ENCODE data around the gene TMEM151B. TPM values are rescaled to one million over a fixed set of nuclear protein-coding genes. Genes with fewer than 3 reads are reported as not detected.

TMEM151B gene
- total and polyA plus RNA-seq, 9 of the 15 experiments (the other 6 are each of a cell fraction or from before 2014, with no cell fraction given): not detected

DNA sequence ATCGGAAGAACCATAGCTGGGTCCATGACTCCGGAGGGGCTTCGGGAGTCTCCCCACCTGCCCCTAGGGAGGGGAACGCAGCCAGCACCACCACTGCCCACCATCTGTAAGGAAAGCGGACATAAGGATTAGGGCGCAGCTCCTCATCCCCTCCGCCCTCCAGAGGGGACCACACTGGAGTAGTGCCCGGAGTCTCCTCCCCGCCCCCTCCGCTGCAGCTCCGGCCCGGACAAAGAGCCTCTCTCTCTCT lies 13.6 kb upstream of the TMEM151B start (continued):
- TF ChIP-seq, protein P1, sequence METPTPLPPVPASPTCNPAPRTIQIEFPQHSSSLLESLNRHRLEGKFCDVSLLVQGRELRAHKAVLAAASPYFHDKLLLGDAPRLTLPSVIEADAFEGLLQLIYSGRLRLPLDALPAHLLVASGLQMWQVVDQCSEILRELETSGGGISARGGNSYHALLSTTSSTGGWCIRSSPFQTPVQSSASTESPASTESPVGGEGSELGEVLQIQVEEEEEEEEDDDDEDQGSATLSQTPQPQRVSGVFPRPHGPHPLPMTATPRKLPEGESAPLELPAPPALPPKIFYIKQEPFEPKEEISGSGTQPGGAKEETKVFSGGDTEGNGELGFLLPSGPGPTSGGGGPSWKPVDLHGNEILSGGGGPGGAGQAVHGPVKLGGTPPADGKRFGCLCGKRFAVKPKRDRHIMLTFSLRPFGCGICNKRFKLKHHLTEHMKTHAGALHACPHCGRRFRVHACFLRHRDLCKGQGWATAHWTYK (CRISPR knock-in tag; IDR thresholded peaks at IDR 0.05): no peak
- peak; percentile 49; the same call in 1 of the 2 replicates for TF ChIP-seq SP1 (CRISPR knock-in tag; IDR thresholded peaks at IDR 0.05)
- TF ChIP-seq ZFPM2 (CRISPR knock-in tag; IDR thresholded peaks at IDR 0.05): 0 out of 2 replicates have a peak, but pooled peaks have one; percentile 73
- no peak for TF ChIP-seq ZNF3 (CRISPR knock-in tag; IDR thresholded peaks at IDR 0.05)
- 0 out of 2 replicates have a peak, but pooled peaks have one; percentile 18 for TF ChIP-seq ZFX (CRISPR knock-in tag; IDR thresholded peaks at IDR 0.05)
- 0 out of 4 replicates have a peak, but pooled peaks of 1 of the 2 experiments have one; percentile 12 for TF ChIP-seq ETV6 (IDR thresholded peaks at IDR 0.05; ENCODE audit: borderline replicate concordance in 1 of 2, low read depth in 2 of 2, low read length in 1 of 2)
- TF ChIP-seq ETV6 (CRISPR knock-in tag; IDR thresholded peaks at IDR 0.05; ENCODE audit: borderline replicate concordance): no peak
- TF ChIP-seq JUN (IDR thresholded peaks at IDR 0.05; ENCODE audit: borderline replicate concordance, low read depth, low read length): no peak
- 0 out of 2 replicates have a peak, but pooled peaks have one; percentile 19 for TF ChIP-seq JUN (CRISPR knock-in tag; IDR thresholded peaks at IDR 0.05; ENCODE audit: borderline replicate concordance)
- TF ChIP-seq, protein P2, sequence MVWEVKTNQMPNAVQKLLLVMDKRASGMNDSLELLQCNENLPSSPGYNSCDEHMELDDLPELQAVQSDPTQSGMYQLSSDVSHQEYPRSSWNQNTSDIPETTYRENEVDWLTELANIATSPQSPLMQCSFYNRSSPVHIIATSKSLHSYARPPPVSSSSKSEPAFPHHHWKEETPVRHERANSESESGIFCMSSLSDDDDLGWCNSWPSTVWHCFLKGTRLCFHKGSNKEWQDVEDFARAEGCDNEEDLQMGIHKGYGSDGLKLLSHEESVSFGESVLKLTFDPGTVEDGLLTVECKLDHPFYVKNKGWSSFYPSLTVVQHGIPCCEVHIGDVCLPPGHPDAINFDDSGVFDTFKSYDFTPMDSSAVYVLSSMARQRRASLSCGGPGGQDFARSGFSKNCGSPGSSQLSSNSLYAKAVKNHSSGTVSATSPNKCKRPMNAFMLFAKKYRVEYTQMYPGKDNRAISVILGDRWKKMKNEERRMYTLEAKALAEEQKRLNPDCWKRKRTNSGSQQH (CRISPR knock-in tag; IDR thresholded peaks at IDR 0.05): 0 out of 2 replicates have a peak, but pooled peaks have one; percentile 7
- TF ChIP-seq, protein P3, sequence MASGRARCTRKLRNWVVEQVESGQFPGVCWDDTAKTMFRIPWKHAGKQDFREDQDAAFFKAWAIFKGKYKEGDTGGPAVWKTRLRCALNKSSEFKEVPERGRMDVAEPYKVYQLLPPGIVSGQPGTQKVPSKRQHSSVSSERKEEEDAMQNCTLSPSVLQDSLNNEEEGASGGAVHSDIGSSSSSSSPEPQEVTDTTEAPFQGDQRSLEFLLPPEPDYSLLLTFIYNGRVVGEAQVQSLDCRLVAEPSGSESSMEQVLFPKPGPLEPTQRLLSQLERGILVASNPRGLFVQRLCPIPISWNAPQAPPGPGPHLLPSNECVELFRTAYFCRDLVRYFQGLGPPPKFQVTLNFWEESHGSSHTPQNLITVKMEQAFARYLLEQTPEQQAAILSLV (tag; IDR thresholded peaks at IDR 0.05): no peak
- 0 out of 2 replicates have a peak, but pooled peaks have one; percentile 19 for TF ChIP-seq XRCC5 (IDR thresholded peaks at IDR 0.05; ENCODE audit: low read depth, low read length)
- 0 out of 2 replicates have a peak, but pooled peaks have one; percentile 14 for TF ChIP-seq SMAD4 (CRISPR knock-in tag; conservative IDR thresholded peaks at IDR 0.05)
- TF ChIP-seq, protein P4, sequence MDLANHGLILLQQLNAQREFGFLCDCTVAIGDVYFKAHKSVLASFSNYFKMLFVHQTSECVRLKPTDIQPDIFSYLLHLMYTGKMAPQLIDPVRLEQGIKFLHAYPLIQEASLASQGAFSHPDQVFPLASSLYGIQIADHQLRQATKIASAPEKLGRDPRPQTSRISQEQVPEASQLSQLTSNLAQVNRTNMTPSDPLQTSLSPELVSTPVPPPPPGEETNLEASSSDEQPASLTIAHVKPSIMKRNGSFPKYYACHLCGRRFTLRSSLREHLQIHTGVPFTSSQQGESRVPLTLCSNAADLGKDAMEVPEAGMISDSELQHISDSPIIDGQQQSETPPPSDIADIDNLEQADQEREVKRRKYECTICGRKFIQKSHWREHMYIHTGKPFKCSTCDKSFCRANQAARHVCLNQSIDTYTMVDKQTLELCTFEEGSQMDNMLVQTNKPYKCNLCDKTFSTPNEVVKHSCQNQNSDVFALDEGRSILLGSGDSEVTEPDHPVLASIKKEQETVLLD (IDR thresholded peaks at IDR 0.05): 0 out of 2 replicates have a peak, but pooled peaks have one; percentile 39
- no peak for TF ChIP-seq BRCA1 (IDR thresholded peaks at IDR 0.05)
- no peak for TF ChIP-seq BRCA1 (CRISPR knock-in tag; IDR thresholded peaks at IDR 0.05)
- peak; percentile 46; the same call in 1 of the 2 replicates for TF ChIP-seq SMARCA4 (IDR thresholded peaks at IDR 0.05)
- TF ChIP-seq, protein P5, sequence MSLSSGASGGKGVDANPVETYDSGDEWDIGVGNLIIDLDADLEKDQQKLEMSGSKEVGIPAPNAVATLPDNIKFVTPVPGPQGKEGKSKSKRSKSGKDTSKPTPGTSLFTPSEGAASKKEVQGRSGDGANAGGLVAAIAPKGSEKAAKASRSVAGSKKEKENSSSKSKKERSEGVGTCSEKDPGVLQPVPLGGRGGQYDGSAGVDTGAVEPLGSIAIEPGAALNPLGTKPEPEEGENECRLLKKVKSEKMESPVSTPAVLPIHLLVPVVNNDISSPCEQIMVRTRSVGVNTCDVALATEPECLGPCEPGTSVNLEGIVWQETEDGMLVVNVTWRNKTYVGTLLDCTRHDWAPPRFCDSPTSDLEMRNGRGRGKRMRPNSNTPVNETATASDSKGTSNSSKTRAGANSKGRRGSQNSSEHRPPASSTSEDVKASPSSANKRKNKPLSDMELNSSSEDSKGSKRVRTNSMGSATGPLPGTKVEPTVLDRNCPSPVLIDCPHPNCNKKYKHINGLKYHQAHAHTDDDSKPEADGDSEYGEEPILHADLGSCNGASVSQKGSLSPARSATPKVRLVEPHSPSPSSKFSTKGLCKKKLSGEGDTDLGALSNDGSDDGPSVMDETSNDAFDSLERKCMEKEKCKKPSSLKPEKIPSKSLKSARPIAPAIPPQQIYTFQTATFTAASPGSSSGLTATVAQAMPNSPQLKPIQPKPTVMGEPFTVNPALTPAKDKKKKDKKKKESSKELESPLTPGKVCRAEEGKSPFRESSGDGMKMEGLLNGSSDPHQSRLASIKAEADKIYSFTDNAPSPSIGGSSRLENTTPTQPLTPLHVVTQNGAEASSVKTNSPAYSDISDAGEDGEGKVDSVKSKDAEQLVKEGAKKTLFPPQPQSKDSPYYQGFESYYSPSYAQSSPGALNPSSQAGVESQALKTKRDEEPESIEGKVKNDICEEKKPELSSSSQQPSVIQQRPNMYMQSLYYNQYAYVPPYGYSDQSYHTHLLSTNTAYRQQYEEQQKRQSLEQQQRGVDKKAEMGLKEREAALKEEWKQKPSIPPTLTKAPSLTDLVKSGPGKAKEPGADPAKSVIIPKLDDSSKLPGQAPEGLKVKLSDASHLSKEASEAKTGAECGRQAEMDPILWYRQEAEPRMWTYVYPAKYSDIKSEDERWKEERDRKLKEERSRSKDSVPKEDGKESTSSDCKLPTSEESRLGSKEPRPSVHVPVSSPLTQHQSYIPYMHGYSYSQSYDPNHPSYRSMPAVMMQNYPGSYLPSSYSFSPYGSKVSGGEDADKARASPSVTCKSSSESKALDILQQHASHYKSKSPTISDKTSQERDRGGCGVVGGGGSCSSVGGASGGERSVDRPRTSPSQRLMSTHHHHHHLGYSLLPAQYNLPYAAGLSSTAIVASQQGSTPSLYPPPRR (CRISPR knock-in tag; IDR thresholded peaks at IDR 0.05; ENCODE audit: borderline replicate concordance): 0 out of 2 replicates have a peak, but pooled peaks have one; percentile 11

Data from K562 (cell line).